Adipose tissue (tissue), 3 donors: ENCODE data around the gene MRPL44. TPM values are rescaled to one million over a fixed set of nuclear protein-coding genes. Genes with fewer than 3 reads are reported as not detected.

Experiments used
- H3K27ac ChIP-seq: one replicate; pipeline ENCODE4 v1.5.1; 2013; ENCODE audit warnings: low read depth, low read length
- WGBS, 3 donors: extraction: QIAGEN DNeasy Blood & Tissue Kit; methylation state at CpG; one replicate each; pipeline ENCODE4 v1.1.7; 2013; 5-methylcytosine and 5-hydroxymethylcytosine counted together
- polyA plus RNA-seq, 3 donors: library from polyadenylated mRNA; stranded (reverse); fragments of 200-250 nt; gene quantifications; one replicate each; pipeline ENCODE4 v1.2.3, GENCODE V29; 2013
- donor health status: healthy with polysubstance abuse.
- donor health status: Bipolar disorder and iron deficiency.
- donor health status: healthy.

The MRPL44 gene
- polyA plus RNA-seq, 3 donors, result 14.3 to 24.6 (median 20.2) TPM

DNA sequence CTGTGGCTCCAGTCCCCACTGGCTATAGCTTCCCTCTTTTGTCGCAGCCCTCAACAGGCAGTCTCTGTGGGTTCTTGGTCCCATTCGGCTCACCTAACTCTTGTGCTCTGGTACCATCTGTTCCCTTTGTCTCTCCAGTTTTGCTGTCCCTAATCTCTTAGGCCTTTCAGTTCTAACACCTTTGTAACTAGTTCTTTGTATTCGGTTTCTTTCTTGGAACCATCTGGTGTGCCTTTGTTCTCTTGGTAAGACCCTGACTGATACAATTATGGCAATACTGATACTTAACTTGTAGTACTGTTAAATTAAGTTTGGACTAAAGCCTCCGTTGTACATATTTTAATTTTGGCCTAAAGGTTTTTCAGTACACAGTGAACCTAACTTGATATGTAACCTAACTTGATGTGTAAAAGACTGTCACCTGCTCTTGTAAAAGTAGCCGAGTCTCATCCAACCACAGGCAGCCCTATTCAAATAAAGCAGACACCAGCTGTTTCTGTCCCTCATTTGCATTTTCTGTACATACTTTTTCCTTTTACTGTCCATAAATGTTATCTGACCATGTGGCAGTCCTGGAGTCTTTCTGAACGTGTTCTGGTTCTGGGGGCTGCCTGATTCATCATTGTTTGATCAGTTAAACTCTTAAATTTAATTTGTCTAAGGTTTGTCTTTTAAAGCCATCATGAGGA, 4.8 kb upstream of the MRPL44 start:
- 80 to 90% (median 88%) methylated on average over 6 of the region's 6 CpGs for WGBS, 3 donors
- no peak overlapping the region for H3K27ac ChIP-seq

DNA sequence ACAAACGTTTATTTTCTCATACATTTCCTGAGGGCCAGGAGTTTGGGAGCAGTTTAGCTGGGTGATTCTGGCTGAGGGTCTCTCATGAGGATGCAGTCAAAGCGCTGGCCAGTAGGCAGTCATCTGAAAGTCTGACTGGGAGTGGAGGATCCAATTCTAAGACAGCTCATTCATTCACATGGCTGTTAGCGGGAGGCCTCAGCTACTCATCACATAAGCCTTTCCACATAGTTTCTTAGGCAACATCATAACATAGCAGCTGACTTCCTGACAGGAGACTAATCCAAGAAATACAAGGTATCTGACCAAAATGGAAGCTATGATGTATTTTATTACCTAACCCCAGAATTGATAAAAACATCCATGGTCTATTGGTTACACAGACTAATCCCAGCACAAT, 2.9 kb upstream of the MRPL44 start:
- no peak overlapping the region for H3K27ac ChIP-seq
- 66 to 81% (median 75%) methylated on average over 3 of the region's 3 CpGs for WGBS, 3 donors

DNA sequence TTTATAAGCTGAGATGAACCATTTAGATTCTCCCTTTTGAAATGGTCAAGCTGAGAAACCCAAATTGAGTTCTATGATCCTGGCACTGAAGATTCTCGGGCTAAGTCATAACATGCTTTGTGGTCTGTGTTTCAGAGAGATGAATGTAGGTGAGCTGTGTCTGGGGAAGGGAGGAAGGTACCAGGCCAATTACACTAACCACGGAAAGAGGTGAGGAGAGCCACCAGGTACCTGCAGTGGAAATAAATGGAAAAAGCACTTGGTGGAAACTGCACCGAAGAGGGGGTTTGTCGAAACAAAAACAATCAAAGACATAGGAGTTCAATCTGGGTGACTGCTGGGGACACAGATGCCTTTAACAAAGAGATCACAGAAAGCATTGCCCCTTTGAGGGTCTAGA, 963 bp upstream of the MRPL44 start:
- no peak overlapping the region for H3K27ac ChIP-seq
- WGBS, 3 donors, result 83 to 95% (median 90%) methylated on average over 4 of the region's 4 CpGs

GRCh38 chr2:223959688-223960087, 2.4 kb downstream of the MRPL44 start:
- WGBS, 3 donors, result 27 to 33% (median 30%) methylated on average over 5 of the region's 5 CpGs
- H3K27ac ChIP-seq, result no peak overlapping the region

DNA sequence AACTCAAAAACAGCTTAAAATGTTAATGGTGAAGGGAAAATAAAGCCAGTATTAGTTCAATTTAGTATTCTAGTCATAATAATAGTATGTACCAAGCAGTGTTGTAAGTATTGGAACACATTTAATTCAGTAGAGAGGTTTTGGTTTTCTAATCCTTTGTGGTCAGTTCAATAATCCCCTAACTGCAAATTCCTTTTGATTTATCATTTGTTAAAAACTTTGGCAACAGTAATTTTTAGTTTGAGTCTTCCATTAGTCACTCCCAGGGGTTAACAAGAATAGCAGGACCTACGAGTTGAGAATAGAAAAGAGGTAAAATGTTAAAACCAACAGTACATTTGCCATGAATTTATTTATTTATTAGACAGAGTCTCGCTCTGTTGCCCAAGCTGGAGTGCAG, 10.7 kb downstream of the MRPL44 start:
- no peak overlapping the region for H3K27ac ChIP-seq
- 79 to 89% (median 86%) methylated on average over 2 of the region's 2 CpGs for WGBS, 3 donors

DNA sequence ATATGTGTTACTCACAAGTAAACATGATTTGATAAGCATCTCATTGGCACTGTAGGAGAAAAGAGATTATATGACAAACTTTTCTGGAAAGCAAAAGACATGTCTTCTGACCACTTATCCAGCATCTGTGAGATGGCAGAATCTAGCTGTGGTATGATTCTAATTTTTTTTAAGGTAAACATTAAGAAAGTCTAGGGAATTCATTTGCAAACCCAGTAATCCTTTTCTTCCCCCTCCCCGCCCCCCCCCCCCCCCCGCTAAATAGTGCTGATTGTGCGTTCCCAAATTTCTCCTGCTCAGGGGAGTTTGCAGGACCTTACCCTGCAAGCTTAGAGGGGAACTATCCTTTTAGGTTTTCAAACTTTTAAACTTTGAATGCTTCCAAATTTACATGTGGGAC, 12.1 kb downstream of the MRPL44 start:
- H3K27ac ChIP-seq, result no peak overlapping the region
- WGBS, 3 donors, result 30 to 50% (median 40%) methylated on average over 1 to 3 of the region's 3 CpGs

DNA sequence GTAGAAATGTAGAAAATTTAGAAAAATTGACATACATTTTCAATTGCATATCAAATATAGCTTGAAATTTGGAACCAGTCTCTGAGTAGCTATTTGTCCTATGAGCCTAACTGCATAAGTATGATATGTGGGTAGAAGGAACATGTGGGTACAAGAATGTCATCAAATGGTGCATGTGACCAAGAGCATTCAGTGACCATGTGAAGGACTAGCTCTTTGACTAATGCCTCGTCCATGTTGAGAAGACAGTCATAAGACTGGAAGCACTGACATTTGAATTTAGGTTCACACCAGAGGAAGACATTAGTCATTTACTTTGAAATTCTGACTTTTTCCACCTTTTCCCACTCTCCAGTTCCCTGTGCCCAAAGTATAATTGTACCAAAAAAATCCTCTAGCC, 12.6 kb downstream of the MRPL44 start:
- H3K27ac ChIP-seq, result no peak overlapping the region
- WGBS, 3 donors, result 89 to 100% (median 92%) methylated on average over 1 of the region's 1 CpG

DNA sequence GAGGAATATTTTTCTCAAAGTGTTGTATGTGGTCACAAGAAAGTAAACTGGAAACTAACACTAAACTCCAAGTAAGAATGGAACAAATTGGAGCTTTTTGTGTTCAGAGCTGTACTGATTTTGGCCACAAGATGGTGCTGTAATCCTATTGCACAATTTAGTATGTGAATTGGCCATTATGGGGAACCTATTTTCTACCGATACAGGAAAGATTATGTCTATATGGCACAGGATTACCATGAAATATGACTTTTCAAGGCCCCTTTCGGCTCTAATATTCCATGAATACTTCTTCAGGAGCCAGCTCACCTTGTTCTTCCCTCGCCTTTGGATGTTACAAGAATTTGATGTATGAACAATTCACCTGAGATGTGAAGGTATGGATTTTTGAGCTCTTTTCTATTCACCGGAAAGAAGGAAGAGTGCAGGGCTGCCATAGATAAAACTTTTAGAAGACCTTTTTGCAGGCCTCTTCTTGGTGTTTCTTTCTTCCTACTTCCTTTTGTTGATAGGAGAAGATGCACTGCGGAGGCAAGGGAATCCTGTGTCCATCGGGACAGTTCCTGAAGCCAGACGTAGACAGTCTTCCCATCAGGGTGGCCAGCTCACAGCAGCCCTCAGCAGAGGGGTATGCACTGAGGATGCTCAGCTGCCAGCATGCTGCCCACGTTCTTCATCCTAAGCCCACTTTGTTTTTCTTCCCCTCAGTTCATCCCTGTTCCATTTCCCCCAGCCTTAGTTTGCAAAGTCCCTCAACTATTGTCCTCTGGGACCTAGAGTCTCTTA, 13.3 kb downstream of the MRPL44 start:
- WGBS, 3 donors, result 61 to 71% (median 70%) methylated on average over 8 of the region's 8 CpGs
- H3K27ac ChIP-seq, result no peak overlapping the region

DNA sequence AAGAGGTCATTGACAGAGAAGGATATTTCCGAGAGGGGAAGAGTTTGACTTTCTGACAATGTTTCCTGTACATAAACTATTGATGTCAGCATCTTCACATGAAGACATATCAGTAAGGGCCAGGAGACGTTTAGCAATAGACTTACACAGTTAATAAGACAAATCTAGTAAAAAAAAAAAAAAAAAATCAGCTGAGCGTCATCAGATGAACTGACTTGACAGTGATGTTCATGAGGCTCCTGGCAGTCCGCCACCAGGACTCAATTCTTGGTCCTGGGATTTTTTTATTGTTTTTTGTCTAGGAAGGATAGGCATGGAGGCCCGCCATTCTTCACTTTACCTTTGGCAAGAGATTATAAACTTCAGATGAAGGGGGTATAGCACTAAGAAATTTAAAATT, 14.5 kb downstream of the MRPL44 start:
- 87 to 96% (median 91%) methylated on average over 5 of the region's 5 CpGs for WGBS, 3 donors
- no peak overlapping the region for H3K27ac ChIP-seq

GRCh38 chr2:223972656-223973102, 15.4 kb downstream of the MRPL44 start:
- 77 to 80% (median 78%) methylated on average over 7 of the region's 7 CpGs for WGBS, 3 donors
- H3K27ac ChIP-seq, result no peak overlapping the region

DNA sequence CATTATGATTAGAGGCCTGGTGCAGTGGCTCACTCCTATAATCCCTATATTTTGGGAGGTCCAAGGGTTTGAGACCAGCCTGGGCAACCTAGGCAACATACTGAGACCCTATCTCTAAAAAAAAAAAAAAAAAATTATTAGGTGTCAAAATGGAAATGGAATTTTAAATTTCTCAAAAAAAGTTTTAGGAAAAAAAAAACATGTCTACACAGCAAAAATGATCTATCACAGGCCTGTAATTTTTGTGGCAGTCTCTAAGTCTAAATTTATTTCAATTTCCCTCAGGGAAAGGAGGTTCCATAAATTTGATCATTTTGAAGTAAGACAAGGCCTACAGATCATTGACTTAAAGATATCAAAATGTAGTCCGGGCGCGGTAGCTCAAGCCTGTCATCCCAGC, 16.3 kb downstream of the MRPL44 start:
- WGBS, 3 donors, result 96 to 97% (median 96%) methylated on average over 3 of the region's 3 CpGs

DNA sequence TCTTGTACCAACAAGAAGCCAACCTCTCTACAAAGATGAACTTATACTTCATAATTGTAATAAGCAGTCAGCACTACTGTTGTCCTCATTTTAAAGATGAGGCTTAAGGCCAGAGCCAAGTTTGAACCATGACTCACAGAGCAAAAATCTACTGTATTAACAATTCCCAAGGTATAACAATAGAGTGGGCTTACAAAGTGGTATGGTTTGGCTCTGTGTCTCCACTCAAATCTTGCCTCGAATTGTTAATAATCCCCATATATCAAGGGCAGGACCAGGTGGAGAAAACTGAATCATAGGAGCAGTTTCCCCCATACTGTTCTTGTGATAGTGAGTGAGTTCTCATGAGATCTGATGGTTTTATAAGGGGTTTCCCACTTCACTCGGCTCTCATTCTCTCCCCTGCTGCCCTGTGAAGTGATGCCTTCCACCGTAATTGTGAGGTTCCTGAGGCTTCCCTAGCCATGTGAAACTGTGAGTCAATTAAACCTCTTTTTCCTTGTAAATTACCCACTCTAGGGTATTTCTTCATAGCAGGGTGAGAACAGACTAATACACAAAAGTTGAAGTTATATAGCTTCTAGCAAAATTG, 19.5 kb downstream of the MRPL44 start:
- 55 to 73% (median 72%) methylated on average over 3 of the region's 3 CpGs for WGBS, 3 donors
- no peak overlapping the region for H3K27ac ChIP-seq

More for the DNA sequence above, 16.3 kb downstream of the MRPL44 start:
- no peak overlapping the region for H3K27ac ChIP-seq

DNA sequence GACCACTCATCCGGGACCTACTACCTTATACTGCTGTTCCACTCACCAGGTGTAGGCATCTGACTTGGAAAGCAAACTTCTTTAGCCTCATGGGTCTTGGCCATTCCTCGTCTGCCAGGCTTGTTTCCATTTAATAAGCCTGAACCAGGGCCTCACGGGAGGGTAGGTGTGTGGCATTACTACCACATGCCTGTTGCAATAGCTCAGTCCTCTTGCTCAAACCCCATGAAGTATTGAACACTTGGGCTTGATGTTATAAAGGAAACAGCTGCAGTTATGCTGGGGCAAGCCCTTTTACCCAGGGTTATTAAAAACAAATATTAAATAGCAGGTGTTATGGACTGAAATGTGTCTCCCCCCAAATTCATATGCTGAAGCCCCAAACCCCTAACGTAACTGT, 21.2 kb downstream of the MRPL44 start:
- no peak overlapping the region for H3K27ac ChIP-seq
- 71 to 87% (median 74%) methylated on average over 4 of the region's 4 CpGs for WGBS, 3 donors

DNA sequence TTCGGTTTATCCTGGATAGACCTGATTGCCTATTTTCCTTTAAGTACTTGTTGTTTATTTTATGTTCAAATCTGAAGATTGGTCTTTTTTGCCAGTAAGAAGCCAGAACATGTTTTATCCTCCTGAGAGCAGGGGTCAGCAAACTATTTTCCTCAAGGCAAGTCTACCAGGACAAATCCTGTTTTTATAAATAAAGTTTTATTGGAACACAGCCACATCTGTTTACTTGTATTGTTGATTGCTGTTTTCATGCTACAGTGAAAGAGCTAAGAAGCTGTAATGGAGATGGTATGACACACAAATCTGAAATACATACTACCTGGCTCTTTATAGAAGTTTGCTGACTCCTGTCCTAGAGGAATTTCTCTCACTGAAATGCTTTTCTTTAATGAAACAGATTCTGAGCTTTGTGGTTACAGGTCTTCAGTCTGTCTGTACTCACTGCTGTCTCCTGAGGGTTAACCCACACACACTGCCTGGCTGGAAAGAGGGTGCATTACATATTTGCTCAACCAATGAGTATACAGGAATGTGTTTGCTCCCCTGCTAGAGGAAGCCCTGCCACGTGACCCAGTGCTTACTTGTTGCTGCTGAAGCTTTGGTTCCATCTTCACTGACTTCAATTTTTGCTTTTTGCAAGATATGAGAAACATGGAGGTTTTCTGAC, 22.6 kb downstream of the MRPL44 start:
- H3K27ac ChIP-seq, result no peak overlapping the region
- 67 to 82% (median 69%) methylated on average over 2 of the region's 2 CpGs for WGBS, 3 donors

DNA sequence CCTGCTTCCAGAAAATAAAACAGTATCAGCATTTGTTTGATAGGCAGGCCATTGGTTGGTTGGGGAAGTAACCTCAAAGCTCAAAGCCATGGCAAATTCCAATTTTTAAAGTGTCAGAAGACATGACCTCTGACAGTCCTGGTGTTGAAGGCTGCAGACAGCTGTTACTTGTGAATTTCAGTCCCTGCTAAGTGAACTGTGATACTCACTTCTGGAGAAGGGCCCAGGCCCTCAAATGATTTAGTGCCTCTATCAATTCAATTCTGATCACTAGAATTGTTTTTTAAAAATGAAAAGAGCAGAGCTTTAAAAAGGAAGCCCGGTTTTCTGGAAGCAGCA, 23.1 kb downstream of the MRPL44 start:
- 83 to 95% (median 84%) methylated on average over 1 of the region's 1 CpG for WGBS, 3 donors
- H3K27ac ChIP-seq, result no peak overlapping the region

DNA sequence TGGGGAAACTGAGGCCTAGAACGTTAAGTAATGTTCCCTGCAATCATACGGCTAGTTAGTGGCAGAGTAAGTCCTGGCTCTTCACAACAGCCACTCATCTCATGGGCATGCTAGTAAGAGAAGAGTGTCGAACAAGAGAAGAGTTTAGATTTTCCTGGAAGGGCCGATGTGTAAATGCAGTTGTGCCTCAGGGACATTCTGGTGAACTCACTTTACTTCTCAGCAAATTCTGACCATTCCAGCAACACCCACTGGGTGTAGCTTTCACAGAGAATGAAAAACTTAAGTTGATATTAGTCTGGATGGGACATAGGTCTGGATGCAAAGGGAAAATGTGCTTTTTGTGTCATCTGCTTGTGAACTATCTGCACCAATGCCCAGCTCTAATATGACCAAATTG, 23.5 kb downstream of the MRPL44 start:
- WGBS, 3 donors, result 86 to 94% (median 93%) methylated on average over 4 of the region's 4 CpGs

DNA sequence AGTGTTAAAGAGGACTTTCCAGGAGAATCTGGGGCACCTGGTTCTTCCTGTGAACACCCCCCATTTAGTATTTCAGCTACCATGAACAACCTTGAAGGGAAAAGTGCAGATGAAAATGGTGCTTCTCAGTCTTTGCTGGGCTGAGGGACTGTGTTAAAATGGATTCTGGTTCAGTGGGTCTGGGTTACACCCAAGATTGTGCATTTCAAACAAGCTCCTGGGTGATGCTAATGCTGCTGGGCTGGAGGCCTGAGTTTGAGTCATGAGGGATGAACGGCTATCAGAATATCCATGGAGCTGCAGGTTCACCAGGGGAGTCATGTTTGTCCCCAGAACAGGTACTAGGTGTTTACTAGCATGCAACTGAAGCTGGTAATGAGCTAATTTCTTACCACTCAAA, 24.0 kb downstream of the MRPL44 start:
- WGBS, 3 donors, result 80 to 93% (median 87%) methylated on average over 1 of the region's 1 CpG
- H3K27ac ChIP-seq, result no peak overlapping the region

More for the DNA sequence above, 23.5 kb downstream of the MRPL44 start:
- H3K27ac ChIP-seq, result no peak overlapping the region

DNA sequence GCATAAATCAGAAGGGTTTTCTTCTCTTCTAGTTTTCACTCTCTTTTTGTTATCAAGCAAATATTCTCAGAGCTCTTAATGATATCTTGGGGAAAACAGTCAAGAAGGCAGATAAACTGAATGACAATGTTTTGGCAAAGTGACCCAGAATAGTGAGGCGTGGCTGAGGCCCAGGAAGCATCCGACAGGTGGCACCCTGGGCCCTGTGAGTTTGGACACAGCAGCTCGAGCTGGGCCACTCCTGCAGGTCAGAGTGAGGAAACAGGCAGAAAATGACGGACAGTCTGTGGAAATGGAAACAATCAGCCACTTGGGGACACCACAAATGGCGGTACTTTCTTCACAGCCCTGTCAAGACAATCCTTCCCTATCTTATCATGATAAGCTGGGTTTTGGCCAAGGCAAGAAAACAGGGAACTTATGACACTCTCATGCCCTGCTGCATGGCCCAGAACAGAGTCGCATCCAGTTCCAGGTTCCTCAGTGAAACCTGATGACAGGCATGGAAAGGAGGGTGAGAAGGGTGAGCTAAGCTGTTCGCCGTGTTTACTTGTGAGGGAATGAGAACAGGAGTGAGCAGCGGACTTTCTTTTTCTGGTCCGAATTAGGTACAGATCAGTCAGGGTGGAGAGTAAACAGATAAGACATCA, 32.1 kb downstream of the MRPL44 start:
- no peak overlapping the region for H3K27ac ChIP-seq
- WGBS, 3 donors, result 47 to 88% (median 81%) methylated on average over 10 of the region's 10 CpGs

DNA sequence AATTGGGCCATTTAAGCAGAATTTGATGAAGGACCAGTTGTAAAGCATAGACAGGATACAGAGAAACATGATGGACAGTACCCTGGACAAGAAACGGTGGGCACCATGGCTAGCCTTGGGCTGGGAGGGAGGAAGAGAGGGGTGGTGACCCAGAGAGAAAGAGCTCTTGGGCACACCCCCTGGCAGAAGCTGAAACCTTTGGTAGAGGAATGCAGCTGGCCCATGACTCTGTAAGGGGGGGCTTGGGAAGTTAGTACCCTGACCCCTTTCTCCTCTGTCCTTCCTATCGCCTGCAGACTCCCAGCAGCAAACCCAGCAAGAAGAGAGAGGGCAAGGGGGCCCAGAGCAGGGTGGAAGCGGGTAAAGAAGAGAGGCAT, 32.6 kb downstream of the MRPL44 start:
- H3K27ac ChIP-seq, result no peak overlapping the region
- 78 to 85% (median 79%) methylated on average over 3 of the region's 3 CpGs for WGBS, 3 donors
